Upper lobe of right lung (tissue), 1 donor: ENCODE data around the gene SSBP3. TPM values are rescaled to one million over a fixed set of nuclear protein-coding genes. Genes with fewer than 3 reads are reported as not detected.

Experiments used
- ATAC-seq: fragments of 200-7000 bp; cut with Tn5 transposase; one replicate; pipeline ENCODE4 v1.9.1; 2020; ENCODE audit warnings: mild to moderate bottlenecking, moderate library complexity
- DNase-seq: peaks from one replicate; pipeline ENCODE4 v3.0.0-alpha.2; 2020
- H3K27ac ChIP-seq: fragments of 200-600 bp; one replicate; pipeline ENCODE4 v1.8.0; 2022
- H3K27me3 ChIP-seq: fragments of 200-600 bp; one replicate; pipeline ENCODE4 v1.8.0; 2022; ENCODE audit warnings: mild to moderate bottlenecking
- H3K36me3 ChIP-seq: fragments of 200-600 bp; one replicate; pipeline ENCODE4 v1.8.0; 2022
- H3K4me1 ChIP-seq: fragments of 200-600 bp; one replicate; pipeline ENCODE4 v1.8.0; 2022
- H3K4me3 ChIP-seq: fragments of 200-600 bp; one replicate; pipeline ENCODE4 v1.8.0; 2022; ENCODE audit warnings: mild to moderate bottlenecking
- H3K9me3 ChIP-seq: fragments of 200-600 bp; one replicate; pipeline ENCODE4 v1.8.0; 2022
- CTCF ChIP-seq: fragments of 200-600 bp; IDR thresholded peaks from one replicate; pipeline ENCODE4 v1.8.0; 2022; ENCODE audit warnings: antibody characterized with exemption
- intact Hi-C: fragments of 100-400 bp; cut with DNase I; formaldehyde crosslinking; loops from one replicate; pipeline ENCODE4 v1.11.0; 2022
- total RNA-seq: library from RNA; stranded (reverse); fragmentation: NEBNext Ultra II Directional; extraction: Animal tissue kit (Norgen Biotek cat#: 25700); gene quantifications from one replicate; pipeline ENCODE4 v1.2.1, GENCODE V29; 2021
- donor health status: DM: no; HTN: yes; CAD: no; lungs with severe emphysema.

Gene SSBP3
- total RNA-seq, 1 donor from 2014 or later, result 40.4 TPM

- no peak for ATAC-seq
- H3K36me3 ChIP-seq, result no peaks in the 10 kb centered on the region
- intact Hi-C loops, result no loop called here
- H3K27ac ChIP-seq, result no peak overlapping the region
- no peak for DNase-seq
- H3K9me3 ChIP-seq, result no peaks in the 10 kb centered on the region
- TF ChIP-seq CTCF, result no peak
- H3K4me1 ChIP-seq, result peaks cover 32% of the 10 kb centered on the region
- no peaks in the 10 kb centered on the region for H3K27me3 ChIP-seq
- no peak overlapping the region for H3K4me3 ChIP-seq
Measured at GRCh38 chr1:54372978-54373377, 33.2 kb downstream of the SSBP3 start.

GRCh38 chr1:54371942-54372275, 34.3 kb downstream of the SSBP3 start:
- no peaks in the 10 kb centered on the region for H3K36me3 ChIP-seq
- intact Hi-C loops, result no loop called here
- ATAC-seq (no peak), DNase-seq (no peak)
- TF ChIP-seq CTCF, result no peak
- H3K27me3 ChIP-seq, result no peaks in the 10 kb centered on the region
- H3K4me1 ChIP-seq, result peaks cover 23% of the 10 kb centered on the region
- H3K4me3 ChIP-seq, result no peak overlapping the region
- no peak overlapping the region for H3K27ac ChIP-seq
- H3K9me3 ChIP-seq, result no peaks in the 10 kb centered on the region

- TF ChIP-seq CTCF, result no peak
- Histone ChIP-seq H3K4me3 (no peak overlapping the region), H3K27me3 (no peaks in the 10 kb centered on the region), H3K27ac (no peak overlapping the region), H3K36me3 (no peaks in the 10 kb centered on the region), H3K9me3 (no peaks in the 10 kb centered on the region), H3K4me1 (peaks cover 20% of the 10 kb centered on the region)
- intact Hi-C loops, result no loop called here
- ATAC-seq, result no peak
- DNase-seq, result peak; percentile 46
Measured at GRCh38 chr1:54371038-54371941, 34.9 kb downstream of the SSBP3 start.

- H3K27ac ChIP-seq, result no peak overlapping the region
- no peaks in the 10 kb centered on the region for H3K36me3 ChIP-seq
- DNase-seq (no peak), ATAC-seq (no peak)
- H3K27me3 ChIP-seq, result no peaks in the 10 kb centered on the region
- H3K4me1 ChIP-seq, result peaks cover 20% of the 10 kb centered on the region
- no peak overlapping the region for H3K4me3 ChIP-seq
- H3K9me3 ChIP-seq, result no peaks in the 10 kb centered on the region
- intact Hi-C loops, result no loop called here
- no peak for TF ChIP-seq CTCF
Measured at GRCh38 chr1:54370287-54370989, 35.8 kb downstream of the SSBP3 start.

GRCh38 chr1:54367613-54368012, 38.6 kb downstream of the SSBP3 start:
- no peaks in the 10 kb centered on the region for H3K36me3 ChIP-seq
- no peaks in the 10 kb centered on the region for H3K9me3 ChIP-seq
- ATAC-seq (no peak), DNase-seq (no peak)
- H3K27me3 ChIP-seq, result no peaks in the 10 kb centered on the region
- peaks cover 27% of the 10 kb centered on the region for H3K4me1 ChIP-seq
- H3K4me3 ChIP-seq, result no peak overlapping the region
- no peak for TF ChIP-seq CTCF
- intact Hi-C loops, result no loop called here
- H3K27ac ChIP-seq, result no peak overlapping the region
